Activated naive CD4-positive, alpha-beta T cell treated with anti-CD3 and anti-CD28 coated beads, Interleukin-2, amount 10 ng/mL, durations not matched to agents 7 days and 5 days (primary cell): Measurements from ENCODE around the gene CDC37.
"Not testable (repeated sequence)": the region's sequence is repeated elsewhere in the genome, so short reads cannot be mapped to it uniquely, and the experiment has no call there.

Source experiments
- CTCF ChIA-PET: fragments of 350-600 bp; sonication (Branson Sonifier 250); formaldehyde crosslinking; loops from one replicate; lab custom pipeline; 2021; ENCODE audit warnings: antibody characterized with exemption; lab: Charles Lee
- DNase-seq: peaks from one replicate; pipeline ENCODE4 v3.0.0-alpha.2; 2020
- H3K27ac Mint-ChIP-seq: one replicate; pipeline ENCODE4 v1.8.0; 2021; ENCODE audit warnings: mild to moderate bottlenecking, moderate library complexity, mixed read lengths
- H3K27me3 Mint-ChIP-seq: one replicate; pipeline ENCODE4 v1.8.0; 2021; ENCODE audit warnings: mild to moderate bottlenecking, mixed read lengths
- H3K36me3 Mint-ChIP-seq: one replicate; pipeline ENCODE4 v1.8.0; 2021; ENCODE audit warnings: mixed read lengths
- H3K4me1 Mint-ChIP-seq: one replicate; pipeline ENCODE4 v1.8.0; 2021; ENCODE audit warnings: mixed read lengths
- H3K4me3 Mint-ChIP-seq: one replicate; pipeline ENCODE4 v1.8.0; 2021; ENCODE audit warnings: mild to moderate bottlenecking, moderate library complexity, mixed read lengths
- H3K9me3 Mint-ChIP-seq: one replicate; pipeline ENCODE4 v1.8.0; 2021; ENCODE audit warnings: mixed read lengths

Gene CDC37

DNA sequence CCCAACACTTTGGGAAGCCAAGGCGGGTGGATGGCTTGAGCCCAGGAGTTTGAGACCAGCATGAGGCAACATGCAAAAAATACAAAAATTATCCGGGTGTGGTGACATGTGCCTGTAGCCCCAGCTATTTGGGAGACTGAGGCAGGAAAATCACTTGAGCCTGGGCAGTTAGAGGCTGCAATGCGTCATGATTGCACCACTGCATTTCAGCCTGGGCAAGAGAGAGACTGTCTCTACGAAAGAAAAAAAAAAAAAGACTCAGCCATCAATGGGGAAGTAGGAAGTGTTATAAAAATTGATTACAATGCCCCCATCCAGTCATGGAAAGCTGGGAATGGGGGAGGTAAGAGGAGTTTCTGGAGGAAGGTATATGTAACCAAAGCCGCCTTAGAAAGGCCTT, 28.4 kb downstream of the CDC37 start:
- Mint-ChIP-seq H3K9me3 (no peaks in the 10 kb centered on the region), H3K27ac (no peak overlapping the region), H3K36me3 (peaks cover 30% of the 10 kb centered on the region), H3K27me3 (no peaks in the 10 kb centered on the region), H3K4me1 (peaks cover 22% of the 10 kb centered on the region), H3K4me3 (no peak overlapping the region)
- no peak for DNase-seq
- CTCF ChIA-PET, result interaction anchor here (0.7 to 1.3 kb wide), 2 partner anchors 14 to 113 kb away, joined by 3 to 6 read pairs; no protein-coding TSS in a partner anchor

DNA sequence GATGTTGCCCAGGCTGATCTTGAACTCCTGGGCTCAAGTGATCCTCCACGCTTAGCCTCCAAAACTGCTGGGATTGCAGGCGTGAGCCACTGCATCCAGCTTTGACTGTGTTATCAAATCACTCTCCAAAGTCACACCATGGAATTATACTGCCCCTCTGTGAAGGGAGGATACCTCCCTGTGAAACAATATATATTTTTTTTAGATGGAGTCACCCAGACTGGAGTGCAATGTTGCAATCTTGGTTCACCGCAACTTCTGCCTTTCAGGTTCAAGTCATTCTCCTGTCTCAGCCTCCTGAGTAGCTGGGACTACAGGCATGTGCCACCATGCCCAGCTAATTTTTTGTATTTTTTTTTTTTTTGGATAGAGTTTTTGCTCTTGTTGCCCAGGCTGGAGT, 30.7 kb downstream of the CDC37 start:
- CTCF ChIA-PET, result interaction anchor here (1.5 kb wide), 1 partner anchor 16 kb away, joined by 6 read pairs; no protein-coding TSS in a partner anchor
- peaks cover 31% of the 10 kb centered on the region for H3K36me3 Mint-ChIP-seq
- H3K4me1 Mint-ChIP-seq, result peaks cover 11% of the 10 kb centered on the region

DNA sequence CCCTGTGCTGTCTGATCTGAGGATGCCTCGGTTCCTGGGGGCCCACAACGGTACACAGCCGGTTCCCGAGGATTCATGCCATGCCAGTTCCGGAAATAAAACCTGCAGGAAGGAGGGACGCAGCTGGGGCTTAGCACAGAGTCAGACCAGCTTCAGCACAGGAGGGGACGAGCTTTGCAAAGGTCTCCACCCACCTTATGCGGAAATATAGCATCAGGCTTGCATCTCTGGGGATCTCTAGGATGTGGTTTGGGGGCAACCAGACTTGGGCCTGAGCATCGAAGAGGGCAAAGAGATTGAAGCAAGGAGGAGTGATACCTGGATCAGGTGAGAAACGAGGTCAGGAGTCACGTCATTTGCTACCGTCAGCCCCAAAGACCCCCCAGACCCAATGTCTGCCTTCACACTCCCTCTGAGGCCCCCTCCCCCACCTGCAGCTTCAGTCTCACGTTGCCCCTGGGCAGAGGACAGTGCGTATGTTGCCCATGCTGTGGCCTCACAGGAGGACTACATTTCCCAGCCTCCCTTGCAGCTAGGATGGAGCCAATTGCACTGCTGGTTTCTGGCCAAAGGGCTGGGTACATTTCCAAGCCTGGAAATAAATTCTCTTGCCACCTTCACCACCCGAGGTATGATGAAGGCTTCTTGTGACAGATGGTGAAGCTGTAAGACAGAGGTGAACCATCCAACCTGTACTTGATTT, 35.1 kb downstream of the CDC37 start:
- H3K4me1 Mint-ChIP-seq, result peaks cover 2% of the 10 kb centered on the region
- H3K27ac Mint-ChIP-seq, result no peak overlapping the region
- no peak for DNase-seq
- peaks cover 43% of the 10 kb centered on the region for H3K36me3 Mint-ChIP-seq
- no peak overlapping the region for H3K4me3 Mint-ChIP-seq
- no peaks in the 10 kb centered on the region for H3K9me3 Mint-ChIP-seq
- CTCF ChIA-PET, result interaction anchor here (0.7 to 1.3 kb wide), 3 partner anchors 20 to 109 kb away, joined by 3 to 4 read pairs (median 3); no protein-coding TSS in a partner anchor
- no peaks in the 10 kb centered on the region for H3K27me3 Mint-ChIP-seq

More for the DNA sequence above, 30.7 kb downstream of the CDC37 start:
- no peak overlapping the region for H3K4me3 Mint-ChIP-seq
- H3K27ac Mint-ChIP-seq, result no peak overlapping the region
- H3K27me3 Mint-ChIP-seq, result no peaks in the 10 kb centered on the region
- H3K9me3 Mint-ChIP-seq, result no peaks in the 10 kb centered on the region
- DNase-seq, result no peak

DNA sequence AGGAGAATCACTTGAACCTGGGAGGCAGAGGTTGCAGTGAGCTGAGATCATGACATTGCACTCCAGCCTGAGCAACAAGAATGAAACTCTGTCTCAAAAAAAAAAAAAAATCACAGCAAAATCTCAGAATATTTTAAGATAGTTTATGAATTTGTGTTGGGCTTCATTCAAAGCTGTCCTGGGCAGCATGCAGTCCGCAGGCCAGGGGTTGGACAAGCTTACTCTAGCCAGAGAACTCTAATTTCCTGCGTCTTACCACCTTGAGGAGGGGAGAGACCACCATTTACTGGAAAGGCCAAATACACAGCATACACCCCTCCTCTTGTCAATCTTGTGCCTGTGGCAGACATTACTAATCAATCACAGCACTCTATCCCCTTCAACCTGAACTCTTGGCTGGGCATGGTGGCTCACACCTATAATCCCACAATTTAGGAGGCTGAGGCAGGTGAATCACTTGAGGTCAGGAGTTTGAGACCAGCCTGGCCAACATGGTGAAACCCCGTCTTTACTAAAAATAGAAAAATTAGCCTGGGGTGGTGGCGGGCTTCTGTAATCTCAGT, 36.3 kb downstream of the CDC37 start:
- not testable (repeated sequence) for H3K4me3 Mint-ChIP-seq, H3K9me3 Mint-ChIP-seq, H3K27me3 Mint-ChIP-seq, H3K27ac Mint-ChIP-seq, H3K4me1 Mint-ChIP-seq, DNase-seq
- peaks cover 45% of the 10 kb centered on the region for H3K36me3 Mint-ChIP-seq
- CTCF ChIA-PET, result interaction anchor here (0.6 to 1.3 kb wide), 3 partner anchors 21 to 91 kb away, joined by 3 to 4 read pairs (median 3); no protein-coding TSS in a partner anchor

DNA sequence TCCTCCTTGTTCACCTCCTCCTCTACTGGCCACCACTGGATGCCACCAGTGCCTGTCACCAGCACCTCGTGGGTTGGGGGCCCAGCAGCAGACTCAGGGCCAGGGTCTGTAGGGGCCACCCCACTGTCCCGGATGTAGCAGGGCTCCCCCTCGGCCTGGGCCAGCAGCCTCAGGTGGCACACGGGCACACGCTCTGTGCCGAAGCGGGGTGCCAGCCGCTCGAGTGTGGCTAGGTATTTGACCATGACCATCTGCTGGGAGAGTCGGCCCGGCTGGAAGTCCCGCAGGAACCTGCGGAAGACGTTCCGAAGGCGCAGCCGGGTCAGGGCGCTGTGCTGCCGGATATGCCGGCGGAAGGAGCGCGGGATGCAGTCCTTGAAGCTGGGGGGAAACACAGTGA, 37.8 kb downstream of the CDC37 start:
- H3K27me3 Mint-ChIP-seq, result no peaks in the 10 kb centered on the region
- no peaks in the 10 kb centered on the region for H3K9me3 Mint-ChIP-seq
- no peak for DNase-seq
- CTCF ChIA-PET, result no interaction called here
- H3K4me1 Mint-ChIP-seq, result peaks cover 2% of the 10 kb centered on the region
- peaks cover 52% of the 10 kb centered on the region for H3K36me3 Mint-ChIP-seq
- no peak overlapping the region for H3K27ac Mint-ChIP-seq
- no peak overlapping the region for H3K4me3 Mint-ChIP-seq

DNA sequence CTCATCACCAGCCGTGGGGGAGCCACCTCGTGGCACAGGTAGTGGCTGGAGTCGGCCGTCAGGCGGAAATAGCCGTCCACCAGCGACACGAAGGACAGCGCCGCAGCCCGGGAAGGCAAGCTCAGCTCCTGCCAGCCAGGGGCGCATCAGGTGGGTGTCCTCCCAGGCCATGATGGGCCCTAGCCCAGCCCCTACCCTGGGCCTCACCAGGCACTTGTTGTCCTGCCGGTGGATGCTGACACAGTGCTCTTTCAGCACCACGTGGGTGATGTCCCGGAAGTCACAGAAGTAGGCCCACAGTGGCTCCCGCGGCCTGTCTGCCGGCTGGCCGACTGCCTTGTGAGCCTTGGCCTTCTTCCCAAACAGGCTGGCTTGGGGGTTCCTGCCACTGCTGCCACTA, 38.7 kb downstream of the CDC37 start:
- H3K4me3 Mint-ChIP-seq, result no peak overlapping the region
- H3K27me3 Mint-ChIP-seq, result no peaks in the 10 kb centered on the region
- H3K36me3 Mint-ChIP-seq, result peaks cover 48% of the 10 kb centered on the region
- H3K27ac Mint-ChIP-seq, result no peak overlapping the region
- no peaks in the 10 kb centered on the region for H3K9me3 Mint-ChIP-seq
- CTCF ChIA-PET, result no interaction called here
- H3K4me1 Mint-ChIP-seq, result peaks cover 2% of the 10 kb centered on the region
- no peak for DNase-seq

DNA sequence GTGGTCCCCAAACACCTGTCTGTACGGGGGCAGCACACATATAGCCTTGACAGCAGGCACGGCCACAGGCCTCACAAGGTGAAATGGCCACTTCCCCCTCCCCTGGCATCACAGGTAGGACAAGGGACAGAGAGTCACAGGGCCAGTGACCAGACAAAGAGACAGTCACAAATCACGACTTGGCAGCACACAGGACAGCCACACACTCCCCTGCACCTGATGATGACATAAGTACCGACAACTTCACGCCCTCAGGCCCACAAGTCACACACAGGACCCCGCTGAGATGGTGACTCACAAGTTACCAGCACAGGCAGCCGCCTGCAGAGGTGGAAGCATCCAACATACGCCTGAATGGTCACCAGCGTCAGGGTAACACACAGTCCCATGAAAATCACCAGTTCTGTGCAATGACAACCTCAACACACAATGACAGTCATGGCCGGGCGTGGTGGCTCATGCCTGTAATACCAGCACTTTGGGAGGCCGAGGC, 39.5 kb downstream of the CDC37 start:
- H3K4me3 Mint-ChIP-seq, result no peak overlapping the region
- no peaks in the 10 kb centered on the region for H3K4me1 Mint-ChIP-seq
- H3K27ac Mint-ChIP-seq, result no peak overlapping the region
- H3K36me3 Mint-ChIP-seq, result peaks cover 44% of the 10 kb centered on the region
- H3K9me3 Mint-ChIP-seq, result no peaks in the 10 kb centered on the region
- no peak for DNase-seq
- H3K27me3 Mint-ChIP-seq, result no peaks in the 10 kb centered on the region
- CTCF ChIA-PET, result no interaction called here

DNA sequence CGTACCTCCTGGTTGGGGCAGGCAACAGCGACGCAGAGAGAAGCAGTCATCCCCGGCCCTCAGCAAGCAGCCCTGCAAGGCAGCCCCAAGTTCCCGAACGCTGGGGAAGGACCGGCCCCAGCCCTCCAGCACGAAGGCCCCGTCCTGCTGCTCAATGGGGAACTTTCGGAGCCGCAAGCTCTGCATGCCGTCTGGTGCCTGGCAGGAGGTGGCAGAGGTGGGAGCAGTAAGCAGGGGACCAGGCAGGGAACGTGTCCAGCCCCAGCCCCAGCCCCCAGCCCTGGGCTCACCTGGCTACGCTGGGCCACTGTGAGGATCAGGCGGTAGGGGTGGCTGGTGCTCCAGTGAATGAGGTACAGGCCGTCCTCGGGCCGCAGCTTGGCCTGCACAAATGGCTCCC, 41.1 kb downstream of the CDC37 start:
- H3K27me3 Mint-ChIP-seq, result no peaks in the 10 kb centered on the region
- no peak overlapping the region for H3K4me3 Mint-ChIP-seq
- no peak overlapping the region for H3K27ac Mint-ChIP-seq
- no peaks in the 10 kb centered on the region for H3K4me1 Mint-ChIP-seq
- DNase-seq, result no peak
- CTCF ChIA-PET, result no interaction called here
- H3K36me3 Mint-ChIP-seq, result peaks cover 40% of the 10 kb centered on the region
- H3K9me3 Mint-ChIP-seq, result no peaks in the 10 kb centered on the region

DNA sequence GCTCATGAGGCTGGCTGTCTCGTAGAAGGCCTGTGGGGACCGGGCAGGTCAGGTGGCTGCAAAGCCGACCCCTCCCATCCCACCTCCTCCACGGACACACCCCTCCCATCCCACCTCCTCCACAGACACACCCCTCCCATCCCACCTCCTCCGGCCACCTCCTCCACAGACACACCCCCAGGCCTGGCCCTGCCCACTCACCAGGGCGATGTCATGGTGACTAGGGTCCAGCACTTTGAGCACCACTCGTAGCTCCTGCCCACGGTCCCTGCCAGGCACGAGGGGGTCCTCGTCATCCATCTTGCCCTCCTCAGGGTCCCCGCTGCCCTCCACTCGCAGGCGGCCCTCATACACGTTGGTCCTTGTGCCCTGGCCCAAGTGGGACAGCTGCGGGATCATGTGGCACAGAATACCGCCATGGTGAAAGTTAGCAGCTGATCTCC, 41.8 kb downstream of the CDC37 start:
- H3K27ac Mint-ChIP-seq, result no peak overlapping the region
- H3K36me3 Mint-ChIP-seq, result peaks cover 40% of the 10 kb centered on the region
- no peak overlapping the region for H3K4me3 Mint-ChIP-seq
- CTCF ChIA-PET, result no interaction called here
- no peaks in the 10 kb centered on the region for H3K4me1 Mint-ChIP-seq
- H3K27me3 Mint-ChIP-seq, result no peaks in the 10 kb centered on the region
- no peak for DNase-seq
- H3K9me3 Mint-ChIP-seq, result no peaks in the 10 kb centered on the region

DNA sequence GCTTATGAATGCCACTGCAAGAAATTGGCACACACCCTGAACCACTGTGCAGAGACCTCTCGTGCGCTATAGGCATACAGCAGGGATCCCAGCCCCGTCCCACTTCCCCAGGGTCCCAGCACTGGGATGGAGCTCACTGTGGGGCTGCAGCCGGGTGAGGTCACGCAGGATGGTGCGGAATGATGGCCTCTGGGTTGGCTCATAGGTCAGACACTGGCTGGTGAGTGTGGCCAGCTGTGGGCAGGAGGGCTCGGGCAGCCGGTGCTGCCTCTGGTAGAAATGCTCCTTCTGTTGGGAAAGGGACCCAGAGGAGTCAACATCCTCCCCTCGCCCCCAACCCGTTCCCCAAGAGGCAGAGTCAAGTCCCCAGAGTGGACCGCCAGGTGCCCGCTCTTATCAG, 46.9 kb downstream of the CDC37 start:
- Mint-ChIP-seq H3K36me3 (peaks cover 47% of the 10 kb centered on the region), H3K27me3 (no peaks in the 10 kb centered on the region), H3K27ac (peak overlapping the region; percentile 45), H3K4me3 (no peak overlapping the region), H3K4me1 (no peaks in the 10 kb centered on the region), H3K9me3 (no peaks in the 10 kb centered on the region)
- CTCF ChIA-PET, result interaction anchor here (1.0 kb wide), 1 partner anchor 32 kb away, joined by 3 read pairs; no protein-coding TSS in a partner anchor
- DNase-seq, result no peak

DNA sequence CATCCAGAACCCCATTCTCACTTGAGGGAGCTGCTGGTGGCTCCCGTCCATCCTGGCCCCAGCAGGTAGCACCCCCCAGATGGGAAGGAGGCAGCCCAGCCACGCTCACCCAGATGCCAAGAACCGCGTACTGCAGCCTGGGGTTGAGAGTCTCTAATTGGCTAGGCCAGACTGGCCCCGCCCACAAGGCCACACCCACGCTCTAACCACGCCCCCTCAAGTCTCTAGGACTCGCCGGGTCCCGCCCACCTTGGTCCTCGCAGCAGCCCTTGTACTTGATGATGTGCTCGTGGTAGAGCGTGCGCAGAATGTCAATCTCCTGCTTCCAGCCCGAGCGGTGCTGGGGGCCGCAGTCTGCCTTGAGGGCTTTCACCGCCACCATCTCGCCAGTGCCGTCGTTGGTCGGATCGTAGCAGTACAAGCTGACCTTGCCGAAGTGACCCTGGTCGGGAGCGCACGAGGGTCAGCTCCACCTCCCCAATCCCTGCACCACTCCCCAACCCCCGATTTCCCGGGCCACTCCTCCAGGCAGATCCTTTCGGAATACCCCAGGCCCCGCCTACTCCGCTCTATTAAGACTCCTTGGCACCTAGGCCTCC, 49.5 kb downstream of the CDC37 start:
- Mint-ChIP-seq H3K27ac (no peak overlapping the region), H3K4me1 (no peaks in the 10 kb centered on the region), H3K27me3 (no peaks in the 10 kb centered on the region), H3K4me3 (no peak overlapping the region), H3K36me3 (peaks cover 37% of the 10 kb centered on the region), H3K9me3 (no peaks in the 10 kb centered on the region)
- CTCF ChIA-PET, result no interaction called here
- DNase-seq, result peak; percentile 55

DNA sequence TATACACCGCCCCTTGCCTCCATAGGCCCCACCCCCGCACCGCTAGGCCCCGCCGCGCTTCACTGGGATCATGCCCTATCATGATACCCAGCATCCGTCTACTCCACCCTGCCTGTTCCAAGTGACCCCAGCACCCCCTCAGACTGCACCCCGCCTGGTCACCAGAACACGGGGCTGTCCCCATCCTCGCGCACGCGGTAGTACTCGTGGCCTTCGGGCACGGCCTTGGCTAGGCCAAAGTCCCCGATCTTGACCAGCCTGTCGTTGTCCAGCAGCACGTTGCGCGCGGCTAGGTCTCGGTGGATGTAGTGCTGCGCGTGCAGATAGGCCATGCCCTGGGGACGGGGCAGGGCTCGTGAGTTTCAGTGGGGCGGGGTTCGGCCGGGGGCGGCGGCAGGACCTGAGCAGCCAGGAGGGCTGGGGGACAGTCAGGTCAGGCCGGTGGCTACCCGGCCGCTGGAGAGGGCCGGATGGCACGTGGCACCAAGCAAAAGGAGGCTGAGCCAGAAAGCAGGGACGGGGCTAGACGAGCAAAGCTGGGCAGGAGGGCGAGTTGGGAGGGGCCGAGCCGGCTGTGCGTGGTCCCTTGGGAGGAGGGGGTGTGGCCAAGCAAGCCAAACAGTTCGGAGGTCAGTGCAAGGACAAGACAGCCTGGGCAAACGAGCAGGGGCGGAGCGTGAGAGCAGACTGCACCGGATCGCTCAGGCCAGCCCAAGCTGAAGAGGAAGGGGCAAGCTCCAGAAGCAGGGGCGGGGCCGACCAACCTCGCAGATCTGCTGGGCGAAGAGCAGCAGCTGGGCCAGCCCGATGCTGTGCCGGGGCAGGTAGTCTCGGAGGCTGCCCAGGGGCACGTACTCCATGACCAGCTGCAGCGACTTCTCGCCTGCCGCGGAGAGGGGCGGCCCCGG, 50.3 kb downstream of the CDC37 start:
- Mint-ChIP-seq H3K27ac (no peak overlapping the region), H3K36me3 (peaks cover 37% of the 10 kb centered on the region), H3K9me3 (no peaks in the 10 kb centered on the region), H3K4me1 (no peaks in the 10 kb centered on the region), H3K27me3 (no peaks in the 10 kb centered on the region), H3K4me3 (no peak overlapping the region)
- no peak for DNase-seq
- CTCF ChIA-PET, result no interaction called here

DNA sequence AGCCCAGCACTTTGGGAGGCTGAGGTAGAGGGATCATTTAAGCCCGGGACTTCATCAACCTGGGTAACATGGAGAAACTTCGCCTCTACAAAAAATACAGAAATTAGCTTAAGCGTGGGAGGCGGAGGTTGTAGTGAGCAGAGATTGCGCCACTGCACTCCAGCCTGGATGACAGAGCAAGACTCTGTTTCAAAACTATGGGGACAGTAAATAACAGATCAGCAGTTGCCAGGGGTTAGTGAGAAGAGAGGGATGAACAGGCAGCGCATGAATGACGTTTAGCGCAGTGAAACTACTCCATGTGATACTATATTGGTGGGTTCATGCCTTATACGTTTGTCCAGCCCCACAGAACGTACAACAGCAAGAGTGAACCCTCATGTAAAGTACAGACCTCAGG, 56.8 kb downstream of the CDC37 start:
- Mint-ChIP-seq H3K4me1 (no peaks in the 10 kb centered on the region), H3K27ac (no peak overlapping the region), H3K9me3 (no peaks in the 10 kb centered on the region), H3K36me3 (peaks cover 5% of the 10 kb centered on the region), H3K4me3 (no peak overlapping the region), H3K27me3 (no peaks in the 10 kb centered on the region)
- no peak for DNase-seq
- CTCF ChIA-PET, result no interaction called here

DNA sequence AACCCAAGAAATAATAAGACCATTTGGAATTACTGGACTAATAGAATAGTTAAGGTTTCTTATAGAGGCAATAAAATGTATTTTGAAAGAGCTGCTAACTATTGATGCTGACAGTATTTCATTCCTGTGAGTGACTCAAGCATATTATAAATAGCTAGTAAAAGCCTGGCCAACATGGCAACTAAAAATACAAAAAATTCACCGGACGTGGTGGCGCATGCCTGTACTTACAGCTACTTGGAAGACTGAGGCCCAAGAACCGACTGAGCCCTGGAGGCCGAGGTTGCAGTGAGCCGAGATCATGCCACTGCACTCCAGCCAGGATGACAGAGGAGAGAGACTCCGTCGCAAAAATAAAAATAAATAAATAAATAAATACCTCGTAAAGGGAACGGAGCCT, 58.6 kb downstream of the CDC37 start:
- H3K27ac Mint-ChIP-seq, result no peak overlapping the region
- H3K4me3 Mint-ChIP-seq, result no peak overlapping the region
- H3K4me1 Mint-ChIP-seq, result peaks cover 9% of the 10 kb centered on the region
- H3K9me3 Mint-ChIP-seq, result no peaks in the 10 kb centered on the region
- H3K27me3 Mint-ChIP-seq, result no peaks in the 10 kb centered on the region
- H3K36me3 Mint-ChIP-seq, result no peaks in the 10 kb centered on the region
- CTCF ChIA-PET, result interaction anchor here (0.6 to 1.4 kb wide), 2 partner anchors 12 to 24 kb away, joined by 3 read pairs; partner anchors contain the start of gene RAVER1
- no peak for DNase-seq
